ENCODE measurements around the gene SCG5.

The SCG5 gene

DNA sequence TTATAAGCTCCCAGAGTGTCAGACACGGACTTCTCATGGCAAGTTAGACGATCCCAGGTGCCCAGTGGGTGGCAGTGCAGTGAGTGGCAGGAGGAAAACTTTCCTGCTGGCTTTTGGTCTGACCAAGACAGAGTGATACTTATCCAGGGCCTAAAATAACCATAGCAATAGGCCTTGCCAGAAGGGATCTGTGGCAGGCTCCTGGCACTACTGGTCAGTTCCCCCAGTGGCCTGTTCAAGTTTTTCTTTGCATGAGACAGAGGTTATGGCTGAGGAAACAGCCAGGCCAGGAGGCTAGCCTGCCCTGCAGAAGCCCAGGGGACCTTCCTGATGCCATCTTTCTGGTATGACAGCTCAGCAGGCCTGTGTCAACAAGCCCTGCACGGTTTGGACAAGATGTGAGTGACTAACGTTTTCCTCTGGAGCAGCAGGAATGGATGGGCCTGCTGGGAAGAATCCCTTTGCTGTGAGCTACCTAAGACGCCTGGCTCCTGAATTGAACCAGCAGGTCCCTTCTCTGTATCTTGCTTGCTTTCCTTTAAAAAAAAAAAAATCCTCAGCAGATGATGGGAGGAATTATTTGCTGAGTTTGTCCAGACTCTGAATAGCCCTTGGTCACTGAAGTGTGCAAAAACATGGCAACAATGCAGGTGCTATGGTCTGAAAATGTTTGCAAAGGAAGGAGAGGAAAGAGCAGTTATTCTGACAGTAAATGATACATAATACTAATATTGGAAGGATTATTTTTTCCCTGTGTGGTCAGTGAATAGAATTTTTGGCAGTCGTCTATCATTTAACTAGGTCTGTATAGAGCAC, 18.0 kb downstream of the SCG5 start:
- DNase-seq = no peak

GRCh38 chr15:32663671-32664070, 22.2 kb downstream of the SCG5 start:
- no peak for DNase-seq

DNA sequence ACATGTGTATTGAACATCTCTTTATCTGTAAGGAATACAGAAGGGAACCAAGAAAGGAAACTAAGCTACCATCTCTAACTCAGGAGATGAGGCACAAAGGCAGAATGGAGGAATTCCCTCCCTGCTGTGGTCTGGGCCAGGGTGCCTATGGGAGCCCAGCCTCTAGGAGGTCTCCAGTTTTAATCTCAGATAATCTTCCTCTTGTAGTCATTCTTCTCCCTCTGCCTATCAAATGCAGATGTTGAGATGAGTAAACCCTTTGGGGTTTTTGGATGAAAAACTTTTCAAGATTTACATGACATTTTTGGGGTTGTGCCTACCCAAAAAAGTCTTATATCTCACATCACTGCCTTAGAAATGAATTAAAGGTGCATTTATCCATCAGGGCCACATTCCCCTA, 23.3 kb downstream of the SCG5 start:
- DNase-seq = no peak

GRCh38 chr15:32667321-32667720, 25.8 kb downstream of the SCG5 start:
- no peak for DNase-seq

GRCh38 chr15:32668942-32669341, 27.4 kb downstream of the SCG5 start:
- DNase-seq = no peak

DNA sequence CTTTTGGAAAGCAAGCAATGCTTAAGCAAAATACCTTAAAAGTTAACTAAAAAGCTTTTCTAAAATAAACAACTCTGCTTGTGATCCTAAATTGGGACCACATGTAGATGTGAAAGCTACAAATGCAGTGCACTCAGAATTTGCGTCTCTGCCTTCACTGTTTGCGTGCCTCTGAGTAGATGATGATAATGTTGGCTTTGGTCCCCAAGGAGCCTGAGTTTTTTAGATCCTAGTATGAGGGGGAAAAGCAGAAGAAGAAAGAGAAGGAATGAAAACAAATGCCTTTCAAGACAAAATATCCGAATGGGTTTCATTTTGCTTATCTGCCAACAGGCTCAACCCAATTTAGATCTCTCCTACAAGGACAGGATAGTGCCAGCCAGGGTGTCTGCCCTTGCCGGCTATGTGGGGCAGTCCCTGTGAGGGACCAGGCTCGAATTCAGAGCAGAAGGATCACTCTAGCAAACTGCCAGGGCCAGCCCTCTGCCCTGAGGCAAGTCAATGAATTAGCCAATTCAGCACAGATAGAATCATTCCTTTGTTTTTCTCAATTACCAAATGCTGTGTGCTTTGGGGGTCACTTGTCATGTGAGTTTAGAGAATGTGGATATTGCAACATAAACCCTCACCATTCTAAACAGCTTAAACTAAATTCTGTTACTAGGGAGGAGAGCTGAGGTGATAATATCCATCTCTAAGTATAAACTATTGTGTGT, 28.5 kb downstream of the SCG5 start:
- DNase-seq = peak; percentile 85

GRCh38 chr15:32670623-32671022, 29.1 kb downstream of the SCG5 start:
- DNase-seq = no peak

GRCh38 chr15:32671339-32672325, 30.1 kb downstream of the SCG5 start:
- DNase-seq = no peak

- DNase-seq = no peak
Observed at GRCh38 chr15:32674681-32675080, 33.2 kb downstream of the SCG5 start.

- DNase-seq = no peak
Observed at GRCh38 chr15:32675466-32675865, 34.0 kb downstream of the SCG5 start.

DNA sequence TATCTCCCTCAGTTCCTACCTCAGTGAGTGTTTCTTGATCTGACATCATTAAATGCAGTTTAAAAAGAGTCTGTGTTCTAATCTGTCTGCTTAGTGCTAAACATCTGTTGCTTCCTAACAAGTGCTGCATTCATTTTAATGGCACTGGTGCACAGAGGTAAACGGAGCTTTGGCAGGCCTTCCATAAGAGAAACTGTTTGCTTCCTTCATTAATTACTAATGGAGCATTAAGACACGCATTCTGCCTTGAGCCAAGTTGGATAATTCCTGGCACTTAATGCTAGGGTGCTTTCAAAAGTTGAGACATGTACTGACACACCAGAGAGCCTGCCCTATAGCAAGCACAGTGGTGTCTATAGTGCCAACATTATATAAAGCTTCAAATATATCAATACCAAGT, 34.7 kb downstream of the SCG5 start:
- no peak for DNase-seq

- no peak for DNase-seq
Observed at GRCh38 chr15:32677238-32677750, 35.8 kb downstream of the SCG5 start.

- no peak for DNase-seq
Observed at GRCh38 chr15:32679298-32679690, 37.8 kb downstream of the SCG5 start.

DNA sequence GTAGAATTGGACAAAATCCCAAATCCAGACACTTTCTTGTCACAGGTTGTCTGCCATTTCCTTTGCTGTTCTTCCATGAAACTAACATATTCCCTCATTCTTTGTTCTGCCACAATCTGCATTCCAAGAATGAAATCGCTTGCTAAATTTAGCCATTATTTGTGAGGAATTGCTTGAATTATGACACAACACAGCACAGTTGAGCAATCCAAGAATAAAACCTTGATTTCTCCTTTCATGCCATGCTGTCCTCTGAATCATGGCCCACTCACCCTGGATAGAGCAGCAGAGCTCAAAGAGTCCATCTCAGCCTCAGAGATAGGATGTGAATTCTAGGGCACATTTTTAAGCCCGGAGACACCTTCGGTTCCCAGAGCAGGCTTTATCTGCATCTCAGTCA, 41.1 kb downstream of the SCG5 start:
- no peak for DNase-seq

DNA sequence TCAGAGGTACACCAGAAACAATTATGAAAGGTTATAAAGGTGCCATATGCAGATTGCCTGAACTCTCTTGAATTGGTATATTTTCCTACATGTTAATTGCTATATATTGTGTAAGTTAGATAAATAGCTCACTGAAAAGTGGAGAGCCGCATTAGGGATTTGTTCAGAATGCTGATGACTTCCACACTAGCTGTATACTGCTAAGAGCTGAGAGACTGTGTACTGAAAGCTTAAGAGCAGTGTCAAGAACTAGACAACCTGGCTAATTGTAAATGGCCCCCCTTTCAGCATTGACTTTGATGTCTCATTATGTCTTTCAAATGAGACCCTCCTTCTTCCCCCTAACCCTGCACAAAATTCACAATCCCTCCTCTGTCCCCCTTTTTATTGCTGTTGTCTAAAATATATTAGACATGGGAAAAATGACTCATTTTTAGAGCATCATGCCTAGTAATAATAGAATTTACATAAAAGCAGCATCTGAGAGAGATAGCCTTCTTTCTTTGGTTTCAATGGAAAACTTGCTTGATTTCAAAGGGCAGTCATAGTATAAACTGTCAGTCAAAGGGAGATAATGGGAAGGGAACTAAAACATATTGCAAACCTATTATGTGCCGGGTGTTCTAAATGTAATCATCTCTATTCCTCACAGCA, 41.6 kb downstream of the SCG5 start:
- DNase-seq = no peak

GRCh38 chr15:32683906-32684584, 42.5 kb downstream of the SCG5 start:
- DNase-seq = no peak

GRCh38 chr15:32685576-32685975, 44.1 kb downstream of the SCG5 start:
- no peak for DNase-seq

- no peak for DNase-seq
Observed at GRCh38 chr15:32687556-32687955, 46.0 kb downstream of the SCG5 start.

- DNase-seq = no peak
Observed at GRCh38 chr15:32688151-32688639, 46.7 kb downstream of the SCG5 start.

GRCh38 chr15:32690941-32691688, 49.6 kb downstream of the SCG5 start:
- DNase-seq = peak; percentile 59

DNA sequence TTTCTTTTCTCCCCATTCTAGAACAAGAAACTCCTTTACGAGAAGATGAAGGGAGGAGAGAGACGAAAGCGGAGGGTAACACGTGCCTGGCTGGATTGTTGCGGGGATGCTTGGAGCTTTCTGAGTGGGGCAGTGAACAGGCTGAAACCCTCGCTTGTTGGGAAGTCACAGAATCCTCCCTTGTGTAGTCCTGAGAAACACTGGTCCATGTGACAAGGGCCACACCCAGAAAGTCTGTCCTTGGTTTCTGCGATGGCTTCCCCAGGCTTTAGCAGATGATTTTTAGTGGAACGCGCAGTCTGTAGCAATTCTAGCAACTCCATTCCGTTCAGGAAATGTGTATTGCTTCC, 50.2 kb downstream of the SCG5 start:
- no peak for DNase-seq

Measured in NCI-H1048 (cell line).